Endothelial cell (in vitro differentiated cells): ENCODE data around the gene MPHOSPH6. TPM values are rescaled to one million over a fixed set of nuclear protein-coding genes. Genes with fewer than 3 reads are reported as not detected.

Experiments
- DNase-seq: peaks from one replicate; pipeline ENCODE4 v3.0.0; 2021; ENCODE audit warnings: low spot score
- H3K27ac Mint-ChIP-seq: one replicate; pipeline ENCODE4 v1.8.0; 2021; ENCODE audit warnings: mixed read lengths, inconsistent platforms; ENCODE audit not compliant: unreplicated experiment
- H3K27me3 Mint-ChIP-seq: one replicate; pipeline ENCODE4 v1.8.0; 2021; ENCODE audit warnings: mild to moderate bottlenecking, moderate library complexity, mixed read lengths, inconsistent platforms; ENCODE audit not compliant: unreplicated experiment
- H3K36me3 Mint-ChIP-seq: one replicate; pipeline ENCODE4 v1.8.0; 2021; ENCODE audit warnings: mild to moderate bottlenecking, low read depth, mixed read lengths, inconsistent platforms; ENCODE audit not compliant: unreplicated experiment
- H3K4me1 Mint-ChIP-seq: one replicate; pipeline ENCODE4 v1.8.0; 2021; ENCODE audit warnings: mild to moderate bottlenecking, mixed read lengths, inconsistent platforms; ENCODE audit not compliant: unreplicated experiment
- H3K4me3 Mint-ChIP-seq: one replicate; pipeline ENCODE4 v1.8.0; 2021; ENCODE audit warnings: mild to moderate bottlenecking, mixed read lengths, inconsistent platforms; ENCODE audit not compliant: unreplicated experiment
- H3K9me3 Mint-ChIP-seq: one replicate; pipeline ENCODE4 v1.8.0; 2021; ENCODE audit warnings: mixed read lengths, inconsistent platforms; ENCODE audit not compliant: unreplicated experiment
- total RNA-seq: library from RNA; stranded (reverse); fragmentation: NEBNext Ultra II Directional; extraction: Animal tissue kit (Norgen Biotek cat#: 25700); gene quantifications from one replicate; pipeline ENCODE4 v1.2.1, GENCODE V29; 2021; ENCODE audit not compliant: unreplicated experiment
- TF ChIP-seq, protein P1 (sequence below): fragments of 200-600 bp; sonication (generic); IDR thresholded peaks from one replicate; pipeline ENCODE4 v1.5.0; 2021; ENCODE audit warnings: antibody characterized with exemption; ENCODE audit not compliant: unreplicated experiment

The MPHOSPH6 gene
- total RNA-seq, 1 donor from 2014 or later = 18.5 TPM

DNA sequence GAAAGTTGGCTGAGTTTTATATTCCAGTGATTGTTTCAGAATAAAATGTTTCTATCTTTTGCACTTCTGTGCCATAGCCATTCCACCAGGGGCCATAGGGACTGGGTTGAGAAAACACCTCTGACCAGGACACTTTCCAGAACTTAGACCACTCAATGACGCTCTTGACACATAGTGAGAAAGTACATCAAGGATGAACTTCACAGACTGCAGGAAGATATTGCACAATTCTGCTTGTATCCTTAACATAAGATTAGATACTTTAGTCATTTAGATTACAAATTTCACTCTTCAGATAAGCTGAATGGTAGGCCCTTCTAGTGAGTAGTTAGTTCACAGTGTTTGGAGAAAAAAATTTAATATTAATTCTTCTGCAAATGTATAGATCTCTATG is 13.0 kb upstream of the MPHOSPH6 start:
- Mint-ChIP-seq H3K4me1 (no peaks in the 10 kb centered on the region), H3K9me3 (no peaks in the 10 kb centered on the region), H3K36me3 (no peaks in the 10 kb centered on the region), H3K27me3 (no peaks in the 10 kb centered on the region), H3K27ac (no peak overlapping the region), H3K4me3 (no peak overlapping the region)
- DNase-seq = no peak
- TF ChIP-seq, protein P1, sequence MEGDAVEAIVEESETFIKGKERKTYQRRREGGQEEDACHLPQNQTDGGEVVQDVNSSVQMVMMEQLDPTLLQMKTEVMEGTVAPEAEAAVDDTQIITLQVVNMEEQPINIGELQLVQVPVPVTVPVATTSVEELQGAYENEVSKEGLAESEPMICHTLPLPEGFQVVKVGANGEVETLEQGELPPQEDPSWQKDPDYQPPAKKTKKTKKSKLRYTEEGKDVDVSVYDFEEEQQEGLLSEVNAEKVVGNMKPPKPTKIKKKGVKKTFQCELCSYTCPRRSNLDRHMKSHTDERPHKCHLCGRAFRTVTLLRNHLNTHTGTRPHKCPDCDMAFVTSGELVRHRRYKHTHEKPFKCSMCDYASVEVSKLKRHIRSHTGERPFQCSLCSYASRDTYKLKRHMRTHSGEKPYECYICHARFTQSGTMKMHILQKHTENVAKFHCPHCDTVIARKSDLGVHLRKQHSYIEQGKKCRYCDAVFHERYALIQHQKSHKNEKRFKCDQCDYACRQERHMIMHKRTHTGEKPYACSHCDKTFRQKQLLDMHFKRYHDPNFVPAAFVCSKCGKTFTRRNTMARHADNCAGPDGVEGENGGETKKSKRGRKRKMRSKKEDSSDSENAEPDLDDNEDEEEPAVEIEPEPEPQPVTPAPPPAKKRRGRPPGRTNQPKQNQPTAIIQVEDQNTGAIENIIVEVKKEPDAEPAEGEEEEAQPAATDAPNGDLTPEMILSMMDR = no peak

DNA sequence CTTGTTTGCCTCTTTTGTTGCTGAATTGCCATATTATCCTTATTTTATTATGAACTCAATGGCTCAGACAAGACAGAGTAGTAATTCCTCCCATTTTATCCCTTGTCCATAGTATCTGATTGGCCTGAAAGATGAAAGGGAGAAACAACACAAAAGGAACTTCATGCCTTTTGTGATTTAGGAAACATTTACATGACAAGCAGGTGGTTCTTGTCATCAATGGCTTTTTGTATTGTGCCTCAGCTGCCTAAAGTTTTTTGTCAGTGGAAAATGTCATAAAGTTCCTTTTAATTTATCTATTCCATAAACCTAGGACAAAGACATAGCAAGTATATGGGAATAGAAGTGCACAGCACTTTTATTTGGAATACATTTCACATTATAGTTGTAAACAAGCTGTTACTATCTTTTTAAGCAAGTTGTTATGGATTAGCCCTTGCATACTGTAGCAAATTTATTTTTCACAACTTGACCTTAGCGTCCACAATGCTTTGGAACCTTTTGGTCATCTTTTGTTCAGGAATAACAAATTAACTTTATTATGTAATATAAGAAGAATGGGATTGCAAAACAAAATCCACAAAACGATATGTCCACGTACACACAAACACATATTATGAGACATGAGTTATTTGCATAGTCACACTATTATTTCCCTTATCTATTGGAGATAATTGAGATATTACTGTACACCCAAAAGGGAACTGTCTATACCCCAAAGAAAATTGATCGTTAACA is 12.4 kb upstream of the MPHOSPH6 start:
- Mint-ChIP-seq H3K4me1 (no peaks in the 10 kb centered on the region), H3K27ac (no peak overlapping the region), H3K9me3 (no peaks in the 10 kb centered on the region), H3K27me3 (no peaks in the 10 kb centered on the region), H3K4me3 (no peak overlapping the region), H3K36me3 (no peaks in the 10 kb centered on the region)
- TF ChIP-seq, protein P1 = no peak
- no peak for DNase-seq

DNA sequence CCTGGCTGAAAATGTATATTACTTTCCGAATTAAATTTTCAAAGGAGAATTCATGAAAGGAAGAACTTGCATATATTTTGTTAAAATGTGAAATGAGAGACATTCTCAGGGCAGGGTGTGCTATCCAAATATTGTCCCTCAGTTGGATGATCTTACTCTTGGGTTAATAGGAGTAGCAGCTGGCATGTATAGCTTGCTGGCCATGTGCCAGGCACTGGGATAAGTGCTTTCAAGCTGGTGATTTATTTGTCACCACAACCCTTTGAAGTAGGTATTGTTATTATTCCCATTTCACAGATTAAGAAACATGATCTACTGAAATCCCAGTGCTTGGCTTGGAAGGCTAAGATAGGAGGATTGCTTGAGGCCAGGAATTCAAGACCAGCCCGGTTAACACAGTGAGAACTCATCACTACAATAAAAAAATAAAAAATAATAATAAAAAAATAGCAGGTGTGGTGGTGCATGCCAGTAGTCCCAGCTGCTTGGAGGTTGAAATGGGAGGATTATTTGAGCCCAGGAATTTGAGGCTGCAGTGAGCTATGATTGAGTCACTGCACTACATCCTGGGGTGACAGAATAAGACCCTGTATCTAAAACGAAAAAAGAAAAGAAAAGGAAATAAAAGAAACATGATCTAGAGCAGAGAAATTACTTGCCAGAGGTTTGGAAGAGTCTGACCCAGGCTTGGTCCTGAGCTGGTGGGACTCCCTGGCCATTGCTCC is 11.6 kb upstream of the MPHOSPH6 start:
- H3K36me3 Mint-ChIP-seq = no peaks in the 10 kb centered on the region
- H3K9me3 Mint-ChIP-seq = no peaks in the 10 kb centered on the region
- H3K4me3 Mint-ChIP-seq = no peak overlapping the region
- no peaks in the 10 kb centered on the region for H3K27me3 Mint-ChIP-seq
- TF ChIP-seq, protein P1 = no peak
- no peak overlapping the region for H3K27ac Mint-ChIP-seq
- H3K4me1 Mint-ChIP-seq = no peaks in the 10 kb centered on the region
- DNase-seq = no peak

- TF ChIP-seq, protein P1 = no peak
- no peak overlapping the region for H3K27ac Mint-ChIP-seq
- H3K9me3 Mint-ChIP-seq = no peaks in the 10 kb centered on the region
- no peaks in the 10 kb centered on the region for H3K4me1 Mint-ChIP-seq
- no peak for DNase-seq
- H3K27me3 Mint-ChIP-seq = no peaks in the 10 kb centered on the region
- no peak overlapping the region for H3K4me3 Mint-ChIP-seq
- H3K36me3 Mint-ChIP-seq = no peaks in the 10 kb centered on the region
Measured at GRCh38 chr16:82178352-82178751, 8.3 kb upstream of the MPHOSPH6 start.

DNA sequence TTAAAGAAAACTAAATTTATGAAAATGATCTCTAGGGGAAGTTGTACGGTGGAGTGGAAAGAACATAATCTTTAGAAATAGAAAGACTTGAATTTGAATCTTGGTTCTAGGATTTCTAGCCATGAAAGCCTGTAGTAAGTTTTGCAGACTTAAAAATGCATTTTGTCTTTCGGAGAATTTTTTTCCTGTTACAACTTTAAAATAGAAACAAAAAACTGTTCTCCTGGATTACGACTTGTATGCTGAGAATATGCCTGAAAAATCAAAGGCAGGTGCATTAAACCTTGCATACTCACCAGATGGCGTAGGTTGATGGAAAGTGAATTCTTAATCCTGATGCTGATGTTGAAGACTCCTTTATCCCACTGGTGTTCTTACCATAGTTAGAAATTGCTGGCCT is 7.5 kb upstream of the MPHOSPH6 start:
- Mint-ChIP-seq H3K4me1 (no peaks in the 10 kb centered on the region), H3K36me3 (no peaks in the 10 kb centered on the region), H3K27me3 (no peaks in the 10 kb centered on the region), H3K27ac (no peak overlapping the region), H3K9me3 (no peaks in the 10 kb centered on the region), H3K4me3 (no peak overlapping the region)
- no peak for DNase-seq
- TF ChIP-seq, protein P1 = no peak
